SKM-1 (cell line): Measurements from ENCODE around the gene UIMC1.
"Not testable (repeated sequence)": the region's sequence is repeated elsewhere in the genome, so short reads cannot be mapped to it uniquely, and the experiment has no call there.

Source experiments
- DNase-seq: peaks from one replicate; lab custom pipeline; 2025; ENCODE audit not compliant: unreplicated experiment; lab: John Stamatoyannopoulos, UW

UIMC1 gene

DNA sequence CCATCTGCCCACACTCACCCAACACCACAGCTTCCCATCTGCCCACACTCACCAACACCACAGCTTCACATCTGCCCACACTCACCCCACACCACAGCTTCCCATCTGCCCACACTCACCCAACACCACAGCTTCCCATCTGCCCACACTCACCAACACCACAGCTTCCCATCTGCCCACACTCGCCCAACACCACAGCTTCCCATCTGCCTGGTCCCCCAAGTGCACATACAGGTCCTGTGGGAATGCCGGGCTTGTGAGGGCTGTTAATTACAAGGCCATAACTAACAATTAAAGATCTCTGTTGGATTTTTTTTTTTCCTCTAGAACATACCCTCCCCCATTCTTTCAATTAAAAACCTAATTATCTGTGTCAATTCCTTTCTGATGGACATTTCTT, 133.6 kb downstream of the UIMC1 start:
- DNase-seq: not testable (repeated sequence)

GRCh38 chr5:176872586-176872985, 134.0 kb downstream of the UIMC1 start:
- not testable (repeated sequence) for DNase-seq

- not testable (repeated sequence) for DNase-seq
Measured at GRCh38 chr5:176870644-176871043, 135.9 kb downstream of the UIMC1 start.

- no peak for DNase-seq
Measured at GRCh38 chr5:176870110-176870591, 136.4 kb downstream of the UIMC1 start.

DNA sequence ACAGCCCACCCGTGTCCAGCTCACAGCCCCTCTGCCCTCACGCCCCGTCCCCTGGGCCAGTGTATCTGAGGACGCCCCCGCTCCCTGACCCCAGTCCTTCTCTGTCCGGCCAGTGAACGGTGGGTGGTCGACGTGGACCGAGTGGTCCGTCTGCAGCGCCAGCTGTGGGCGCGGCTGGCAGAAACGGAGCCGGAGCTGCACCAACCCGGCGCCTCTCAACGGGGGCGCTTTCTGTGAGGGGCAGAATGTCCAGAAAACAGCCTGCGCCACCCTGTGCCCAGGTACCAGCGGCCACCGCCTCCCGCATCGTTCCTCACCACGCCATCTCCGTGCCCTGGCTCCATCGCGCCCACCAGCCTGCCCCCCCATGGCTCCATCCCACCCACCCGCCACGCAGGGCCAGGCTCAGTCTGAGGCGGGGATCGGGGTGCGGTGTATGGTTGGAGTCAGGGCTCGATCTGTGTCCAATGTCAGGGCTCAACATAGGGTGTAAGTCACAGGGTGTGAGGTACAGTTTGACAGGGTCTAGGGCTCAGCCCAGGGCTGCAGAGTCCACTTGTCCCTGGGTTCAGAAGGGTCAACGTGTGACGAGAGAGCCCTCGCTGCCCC, 137.0 kb downstream of the UIMC1 start:
- no peak for DNase-seq

DNA sequence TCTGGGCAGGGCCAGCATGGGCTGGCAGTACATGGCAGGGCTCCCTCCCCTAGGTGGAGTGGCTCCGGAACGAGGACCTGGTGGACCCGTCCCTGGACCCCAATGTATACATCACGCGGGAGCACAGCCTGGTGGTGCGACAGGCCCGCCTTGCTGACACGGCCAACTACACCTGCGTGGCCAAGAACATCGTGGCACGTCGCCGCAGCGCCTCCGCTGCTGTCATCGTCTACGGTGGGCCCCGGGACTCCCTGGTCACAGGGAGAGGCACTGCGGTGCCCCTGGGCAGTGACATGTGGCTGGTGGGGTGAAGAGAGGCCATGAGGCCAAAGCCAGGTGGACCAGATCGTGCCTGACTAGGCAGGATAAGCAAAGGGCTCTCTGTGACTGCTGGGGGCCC, 137.8 kb downstream of the UIMC1 start:
- DNase-seq: no peak

DNA sequence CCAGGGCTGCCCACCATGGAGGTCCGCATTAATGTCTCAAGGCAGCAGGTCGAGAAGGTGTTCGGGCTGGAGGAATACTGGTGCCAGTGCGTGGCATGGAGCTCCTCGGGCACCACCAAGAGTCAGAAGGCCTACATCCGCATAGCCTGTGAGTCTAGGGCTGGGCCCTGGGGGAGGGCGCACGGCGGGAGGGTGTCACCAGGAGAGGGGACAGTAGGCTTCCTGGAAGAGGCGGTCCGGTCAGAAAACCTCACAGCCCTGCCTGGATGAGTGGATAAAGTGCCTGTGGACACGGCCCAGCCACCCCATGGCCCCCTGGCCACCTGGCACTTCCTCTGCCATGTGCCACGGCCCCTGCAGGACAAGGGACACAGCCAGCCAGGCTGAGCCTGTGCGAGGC, 138.5 kb downstream of the UIMC1 start:
- no peak for DNase-seq

DNA sequence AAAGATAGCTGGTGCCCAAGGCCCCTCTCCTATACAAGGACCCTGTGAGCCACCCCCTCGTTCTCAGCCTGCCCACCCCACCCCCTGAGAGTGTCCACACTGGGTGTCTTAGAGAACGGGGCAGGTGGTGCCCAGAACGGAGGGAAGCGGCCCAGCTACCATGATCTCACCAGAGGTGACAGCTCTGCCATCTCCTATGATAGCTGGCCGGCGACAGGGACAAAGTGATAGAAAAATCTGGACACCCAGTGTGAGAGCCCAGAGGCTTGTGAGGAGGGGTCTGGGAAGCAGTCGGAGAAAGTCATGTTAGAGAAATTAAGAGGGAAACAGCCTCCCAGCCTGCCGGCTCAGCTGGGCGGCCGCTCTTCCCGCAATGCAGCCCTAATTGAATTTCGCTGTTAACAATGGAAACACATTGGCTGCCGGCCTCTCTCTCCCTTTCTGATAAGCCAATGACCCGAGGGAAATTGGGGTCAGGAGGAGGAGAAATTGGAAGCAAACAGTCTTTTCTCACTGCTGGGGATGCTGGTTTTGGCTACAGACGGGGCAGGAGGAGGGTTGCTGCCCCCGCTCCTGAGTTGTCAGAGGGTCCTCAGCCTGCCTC, 139.8 kb downstream of the UIMC1 start:
- DNase-seq: no peak

- no peak for DNase-seq
Measured at GRCh38 chr5:176865964-176866363, 140.6 kb downstream of the UIMC1 start.

DNA sequence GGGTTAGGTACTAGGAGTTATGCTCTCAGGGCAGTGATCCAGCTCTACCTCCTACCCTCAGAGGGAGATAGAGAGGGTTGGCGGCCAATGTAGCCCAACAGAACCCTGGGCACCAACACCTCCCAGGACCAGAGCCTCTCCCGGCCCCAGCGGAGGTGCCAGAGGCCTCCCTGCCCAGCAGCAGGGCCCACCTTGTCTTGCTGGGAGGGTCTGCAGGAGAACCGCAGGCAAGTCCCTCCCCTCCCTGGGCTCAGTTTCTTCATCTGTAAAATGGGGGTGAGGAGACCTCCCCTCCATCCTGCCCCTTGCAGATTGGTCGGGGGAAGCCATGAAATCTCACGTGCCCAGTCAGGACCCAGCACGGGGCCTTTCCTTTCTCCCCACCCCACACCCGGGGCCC, 141.8 kb downstream of the UIMC1 start:
- DNase-seq: no peak

- DNase-seq: no peak
Measured at GRCh38 chr5:176863765-176864098, 142.8 kb downstream of the UIMC1 start.

GRCh38 chr5:176863041-176863764, 143.4 kb downstream of the UIMC1 start:
- no peak for DNase-seq

DNA sequence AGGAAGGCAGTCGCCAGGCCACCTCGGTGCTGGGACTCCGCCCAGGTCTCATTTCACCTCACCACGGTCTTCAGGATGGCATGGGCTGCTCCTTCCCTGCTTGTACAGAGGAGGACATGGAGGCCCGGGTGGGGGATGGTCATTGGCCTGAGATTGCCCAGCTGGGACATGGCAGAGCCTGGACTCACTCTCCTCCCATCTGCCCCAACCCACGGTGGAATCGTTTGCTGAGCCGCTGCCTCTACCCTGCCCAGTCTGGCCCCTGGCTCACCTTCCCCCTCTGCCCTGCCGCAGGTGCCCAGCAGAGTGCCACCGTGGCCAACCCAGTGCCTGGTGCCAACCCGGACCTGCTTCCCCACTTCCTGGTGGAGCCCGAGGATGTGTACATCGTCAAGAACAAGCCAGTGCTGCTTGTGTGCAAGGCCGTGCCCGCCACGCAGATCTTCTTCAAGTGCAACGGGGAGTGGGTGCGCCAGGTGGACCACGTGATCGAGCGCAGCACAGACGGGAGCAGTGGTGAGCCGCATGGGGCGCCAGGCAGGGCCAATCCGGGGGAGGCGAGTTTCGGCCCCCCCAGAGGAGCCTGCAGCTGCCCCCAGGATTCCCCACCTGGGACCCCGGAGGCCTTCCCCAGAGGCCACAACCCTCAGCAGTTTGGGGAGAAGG, 144.1 kb downstream of the UIMC1 start:
- no peak for DNase-seq

GRCh38 chr5:176861276-176861675, 145.3 kb downstream of the UIMC1 start:
- DNase-seq: no peak

DNA sequence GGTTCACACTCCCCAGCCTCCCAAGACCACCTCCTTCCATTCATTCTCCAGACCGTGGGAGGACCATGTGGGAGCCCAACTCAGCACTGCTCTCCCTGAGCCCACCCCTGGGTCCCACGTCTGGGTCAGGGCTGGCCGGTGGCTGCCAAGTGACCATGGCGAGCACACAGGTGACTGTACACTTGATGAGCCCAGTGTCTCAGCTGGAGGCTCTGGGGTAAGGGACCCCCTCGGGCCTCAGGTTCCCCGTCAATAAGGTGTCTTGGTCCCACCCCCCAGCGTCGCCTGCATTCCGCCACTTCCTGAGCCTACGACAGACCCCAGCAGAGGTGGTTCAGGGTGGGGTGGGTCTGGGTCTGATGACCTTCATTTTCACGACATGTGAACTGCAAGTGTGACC, 146.2 kb downstream of the UIMC1 start:
- DNase-seq: no peak

GRCh38 chr5:176859916-176860315, 146.7 kb downstream of the UIMC1 start:
- DNase-seq: no peak

- DNase-seq: no peak
Measured at GRCh38 chr5:176857894-176858273, 148.7 kb downstream of the UIMC1 start.

GRCh38 chr5:176857216-176857893, 149.2 kb downstream of the UIMC1 start:
- no peak for DNase-seq

DNA sequence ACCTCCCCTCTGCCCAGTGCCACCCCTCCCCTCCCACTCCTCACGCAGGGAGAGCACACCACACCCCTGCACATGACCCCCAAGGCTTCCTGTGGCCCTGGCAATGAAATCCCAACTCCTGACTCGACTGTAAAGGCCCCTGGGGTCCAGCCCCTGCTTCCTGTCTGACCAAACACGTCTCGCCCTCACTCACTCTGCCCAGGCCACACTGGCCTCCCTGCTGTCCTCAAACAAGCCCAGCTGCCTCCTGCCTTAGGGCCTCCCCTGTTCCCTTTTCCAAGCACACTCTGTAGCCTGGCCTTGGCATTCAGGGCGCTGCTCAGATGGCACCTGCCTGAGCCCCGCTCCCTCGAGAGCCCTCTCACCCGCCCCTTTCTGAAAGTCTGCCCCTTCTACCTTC, 149.8 kb downstream of the UIMC1 start:
- DNase-seq: no peak

- DNase-seq: no peak
Measured at GRCh38 chr5:176855598-176855997, 151.0 kb downstream of the UIMC1 start.
